Stimulated activated CD8-positive, alpha-beta memory T cell treated with anti-CD3 and anti-CD28 coated beads, Interleukin-4, amount 100 ng/mL, for 24 hours (primary cell): ENCODE data around the gene CALR.
"Not testable (repeated sequence)": the region's sequence is repeated elsewhere in the genome, so short reads cannot be mapped to it uniquely, and the experiment has no call there.

Source experiments
- DNase-seq: peaks from one replicate; pipeline ENCODE4 v3.0.0-alpha.2; 2020; ENCODE audit warnings: low read depth

Gene CALR

GRCh38 chr19:12933287-12934072, 4.9 kb upstream of the CALR start, which contains the start of gene FARSA:
Gene FARSA, minus strand, starts transcription at chr19:12933711. Its CDS starts 15 bp downstream, at chr19:12933696.
- peak; percentile 86 for DNase-seq

DNA sequence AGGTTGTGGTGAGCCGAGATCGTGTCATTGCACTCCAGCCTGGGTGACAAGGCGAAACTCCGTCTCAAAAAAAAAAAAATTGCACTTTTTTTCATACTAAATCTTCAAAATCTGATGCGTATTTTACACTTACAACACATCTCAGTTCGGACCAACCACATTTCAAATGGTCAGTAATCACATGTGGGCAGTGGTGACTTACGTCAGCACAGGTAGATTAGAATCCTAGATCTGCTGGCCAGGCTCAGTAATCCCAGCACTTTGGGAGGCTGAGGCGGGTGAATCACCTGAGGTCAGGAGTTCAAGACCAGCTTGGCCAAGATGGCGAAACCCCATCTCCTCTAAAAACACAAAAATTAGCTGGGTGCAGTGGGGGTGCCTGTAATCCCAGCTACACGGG, 3.3 kb upstream of the CALR start:
- no peak for DNase-seq

DNA sequence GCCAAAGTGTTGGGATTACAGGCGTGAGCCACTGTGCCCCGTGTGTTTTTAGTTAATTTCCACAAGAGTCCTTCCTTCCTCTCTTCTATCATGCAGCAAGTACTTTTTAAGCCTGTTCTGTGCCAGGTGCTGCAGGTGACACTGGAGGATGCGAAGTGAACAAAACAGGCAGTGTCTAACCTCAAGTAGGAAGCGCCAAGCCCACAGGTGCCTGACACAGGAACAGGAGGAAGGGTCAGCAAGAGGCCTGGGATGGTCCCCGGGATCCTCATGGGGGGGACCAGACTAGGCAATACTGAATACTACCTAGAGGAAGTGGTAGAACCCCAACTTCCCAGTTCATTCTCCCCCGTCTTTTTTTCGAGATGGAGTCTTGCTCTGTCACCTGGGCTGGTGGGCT, 1.8 kb upstream of the CALR start:
- no peak for DNase-seq

DNA sequence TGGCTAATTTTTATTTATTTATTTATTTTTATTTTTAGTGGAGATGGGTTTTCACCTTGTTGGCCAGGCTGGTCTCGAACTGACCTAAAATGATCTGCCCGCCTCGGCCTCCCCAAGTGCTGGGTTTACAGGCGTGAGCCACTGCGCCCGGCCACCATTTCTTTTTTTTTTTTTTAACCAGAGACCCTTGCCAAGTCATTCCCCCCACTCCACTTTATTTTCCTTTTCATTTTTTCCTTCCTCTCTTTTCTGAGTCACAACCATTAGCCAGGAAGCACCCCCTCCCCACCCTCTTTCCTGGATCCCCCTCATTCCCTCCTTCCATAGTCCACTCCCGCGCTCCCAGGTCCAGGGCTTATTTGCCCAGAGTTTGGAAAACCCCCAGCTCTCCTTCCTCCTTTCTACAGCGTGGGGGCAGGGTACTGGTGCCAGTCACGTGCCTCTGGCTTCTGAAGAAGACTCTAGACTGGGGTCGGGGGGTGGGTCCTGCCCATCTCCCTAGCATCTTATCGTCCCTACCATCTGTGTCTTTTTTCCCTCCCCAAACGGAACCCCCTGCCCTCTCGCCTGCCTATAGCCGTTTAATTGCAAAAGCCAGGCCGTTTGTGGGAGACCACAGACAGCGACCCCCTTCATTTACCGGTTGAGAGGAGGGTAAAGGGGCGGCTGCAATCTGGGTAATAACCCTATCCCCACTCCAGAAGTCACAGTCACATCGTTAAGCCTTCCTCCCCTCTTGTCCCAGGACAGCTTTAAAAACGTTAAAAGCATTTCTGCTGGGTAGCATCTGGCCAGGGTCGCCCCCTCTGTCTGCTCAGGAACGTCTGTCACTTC, 1.1 kb upstream of the CALR start:
- DNase-seq, result no peak

GRCh38 chr19:12938779-12939601, 581 bp downstream of the CALR start:
- DNase-seq, result no peak

- no peak for DNase-seq
These were observed 1.6 kb downstream of the CALR start for GRCh38 chr19:12939975-12940423.

- no peak for DNase-seq
These were observed 2.5 kb downstream of the CALR start for GRCh38 chr19:12940897-12941296.

DNA sequence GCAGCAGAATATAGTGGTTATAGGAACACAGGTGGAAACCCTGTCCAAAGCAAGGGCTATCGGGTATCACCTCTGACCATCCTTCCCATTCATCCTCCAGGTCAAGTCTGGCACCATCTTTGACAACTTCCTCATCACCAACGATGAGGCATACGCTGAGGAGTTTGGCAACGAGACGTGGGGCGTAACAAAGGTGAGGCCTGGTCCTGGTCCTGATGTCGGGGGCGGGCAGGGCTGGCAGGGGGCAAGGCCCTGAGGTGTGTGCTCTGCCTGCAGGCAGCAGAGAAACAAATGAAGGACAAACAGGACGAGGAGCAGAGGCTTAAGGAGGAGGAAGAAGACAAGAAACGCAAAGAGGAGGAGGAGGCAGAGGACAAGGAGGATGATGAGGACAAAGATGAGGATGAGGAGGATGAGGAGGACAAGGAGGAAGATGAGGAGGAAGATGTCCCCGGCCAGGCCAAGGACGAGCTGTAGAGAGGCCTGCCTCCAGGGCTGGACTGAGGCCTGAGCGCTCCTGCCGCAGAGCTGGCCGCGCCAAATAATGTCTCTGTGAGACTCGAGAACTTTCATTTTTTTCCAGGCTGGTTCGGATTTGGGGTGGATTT, 5.1 kb downstream of the CALR start:
- DNase-seq, result no peak

DNA sequence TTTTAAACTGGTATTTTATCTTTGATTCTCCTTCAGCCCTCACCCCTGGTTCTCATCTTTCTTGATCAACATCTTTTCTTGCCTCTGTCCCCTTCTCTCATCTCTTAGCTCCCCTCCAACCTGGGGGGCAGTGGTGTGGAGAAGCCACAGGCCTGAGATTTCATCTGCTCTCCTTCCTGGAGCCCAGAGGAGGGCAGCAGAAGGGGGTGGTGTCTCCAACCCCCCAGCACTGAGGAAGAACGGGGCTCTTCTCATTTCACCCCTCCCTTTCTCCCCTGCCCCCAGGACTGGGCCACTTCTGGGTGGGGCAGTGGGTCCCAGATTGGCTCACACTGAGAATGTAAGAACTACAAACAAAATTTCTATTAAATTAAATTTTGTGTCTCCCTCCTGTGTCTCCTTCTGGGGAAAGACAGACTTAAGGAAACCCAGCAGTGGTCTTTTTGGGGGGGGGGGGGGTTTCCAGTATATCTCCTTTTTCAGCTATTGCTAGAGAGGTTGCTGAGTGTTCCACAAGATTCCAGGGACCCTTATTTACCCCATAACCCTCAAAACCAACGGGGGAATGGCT, 5.8 kb downstream of the CALR start:
- DNase-seq, result no peak

GRCh38 chr19:12945479-12946091, 7.2 kb downstream of the CALR start, which contains the start of gene RAD23A:
Gene RAD23A, plus strand, starts transcription at chr19:12945862. Its CDS starts 87 bp downstream, at chr19:12945949.
- peak; percentile 98 for DNase-seq

DNA sequence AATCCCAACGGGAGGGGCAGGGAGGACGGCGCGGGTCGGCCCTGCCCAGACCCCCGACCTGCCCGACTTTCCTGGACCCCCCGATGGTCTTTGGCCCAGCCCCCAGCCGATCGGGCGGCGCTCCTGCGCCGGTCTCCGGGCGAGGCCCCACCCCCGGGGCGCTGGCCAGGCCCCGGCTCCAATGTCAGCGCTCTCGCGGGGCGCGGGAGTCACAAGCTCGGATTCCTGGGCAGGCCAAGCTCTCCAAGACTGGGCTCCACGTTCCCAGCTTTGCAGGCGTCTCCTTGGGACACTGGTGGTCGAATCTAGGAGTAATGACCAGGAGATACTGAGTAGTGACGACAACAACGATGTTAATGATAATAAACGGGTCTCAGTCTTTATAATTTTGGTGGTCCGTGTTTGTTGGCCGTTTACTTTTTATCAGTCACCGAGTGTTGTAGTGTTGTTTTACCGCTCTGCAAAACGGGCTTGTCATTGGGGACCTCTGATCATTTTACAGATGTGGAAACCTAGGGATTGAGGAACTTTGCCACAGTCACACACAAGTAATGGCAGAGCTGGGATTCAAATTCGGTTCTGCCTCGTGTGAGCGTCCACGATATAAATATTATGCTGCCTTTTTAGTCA, 7.8 kb downstream of the CALR start:
- DNase-seq, result peak; percentile 42

- no peak for DNase-seq
These were observed 8.5 kb downstream of the CALR start for GRCh38 chr19:12946731-12947496.

- no peak for DNase-seq
These were observed 9.5 kb downstream of the CALR start for GRCh38 chr19:12947702-12948611.

GRCh38 chr19:12948612-12949362, 10.4 kb downstream of the CALR start:
- DNase-seq, result no peak

DNA sequence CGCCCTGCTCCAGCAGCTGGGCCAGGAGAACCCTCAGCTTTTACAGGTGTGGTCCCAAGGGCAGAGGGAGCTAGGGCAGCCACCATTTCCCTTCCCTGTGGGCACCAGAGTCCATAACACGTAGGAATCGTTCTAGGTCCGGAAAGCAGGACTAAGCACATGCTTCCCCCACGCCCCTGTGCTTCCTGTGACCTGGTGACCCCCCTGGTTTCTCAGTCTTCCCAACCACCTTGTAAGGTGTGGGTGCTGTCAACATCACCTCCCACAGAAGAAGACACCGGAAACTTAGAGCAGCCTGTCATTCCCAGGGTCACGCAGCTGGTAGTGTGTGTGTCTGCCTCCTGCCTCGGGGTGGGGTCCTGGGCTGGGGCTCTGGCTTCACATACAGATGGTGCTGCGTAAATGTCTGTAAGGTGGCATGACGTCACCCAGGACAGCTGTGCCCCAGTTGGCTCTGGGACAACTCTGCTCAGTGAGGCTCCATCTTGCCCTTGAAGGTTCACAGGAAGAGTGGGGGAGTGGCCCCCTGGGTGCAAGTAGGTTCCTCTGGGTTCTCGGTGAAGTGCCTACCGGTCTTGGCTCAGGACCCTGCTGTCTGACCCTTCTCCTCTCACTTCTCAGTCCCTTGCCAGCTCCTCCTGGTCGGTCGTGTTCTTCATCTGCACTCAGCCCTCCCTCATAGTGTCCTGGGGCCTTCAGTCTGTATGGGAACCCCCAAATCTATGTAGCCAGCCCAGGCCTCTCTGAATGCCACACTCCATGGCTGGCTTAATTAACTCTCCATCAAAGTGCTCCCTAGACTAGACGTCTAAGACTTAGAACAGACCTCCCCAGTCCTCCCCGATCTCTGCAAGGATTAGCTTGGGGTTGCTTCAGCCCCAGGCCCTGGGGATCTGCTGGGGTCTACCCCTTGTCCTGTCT, 11.2 kb downstream of the CALR start:
- no peak for DNase-seq

DNA sequence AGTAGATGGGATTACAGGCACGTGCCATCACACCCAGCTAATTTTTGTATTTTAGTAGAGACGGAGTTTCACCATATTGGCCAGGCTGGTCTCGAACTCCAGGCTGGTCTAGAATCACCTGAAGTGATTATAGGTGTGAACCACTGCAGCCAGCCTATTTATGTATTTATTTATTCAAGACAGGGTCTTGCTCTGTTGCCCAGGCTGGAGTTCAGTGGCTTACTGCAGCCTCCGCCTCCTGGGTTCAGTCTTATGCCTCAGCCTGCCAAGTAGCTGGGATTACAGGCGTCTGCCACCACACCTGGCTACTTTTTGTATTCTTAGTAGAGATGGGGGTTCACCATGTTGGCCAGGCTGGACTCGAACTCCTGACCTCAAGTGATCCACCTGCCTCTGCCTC, 13.6 kb downstream of the CALR start:
- not testable (repeated sequence) for DNase-seq
